Mammary epithelial cell (primary cell): Measurements from ENCODE around the gene PGK2.
"Not testable (repeated sequence)": the region's sequence is repeated elsewhere in the genome, so short reads cannot be mapped to it uniquely, and the experiment has no call there.

Source experiments
- CTCF ChIP-seq, 2 donors: IDR thresholded peaks in 1 of 2; conservative IDR thresholded peaks in 1 of 2; 2 replicates each; pipeline ENCODE4 v1.5.1; 2011 to 2012; ENCODE audit warnings: inconsistent platforms in 2 of 2, low read length in 2 of 2, mild to moderate bottlenecking in 2 of 2, control low read depth in 1 of 2, low read depth in 1 of 2; ENCODE audit not compliant: insufficient read depth in 1 of 2; ENCODE audit errors: extremely low read depth in 1 of 2
- EZH2 ChIP-seq: IDR thresholded peaks from 2 replicates; pipeline ENCODE4 v1.6.1; 2012; ENCODE audit warnings: low read length, inconsistent platforms, borderline replicate concordance

GRCh38 chr6:49796842-49797455 lies 9.9 kb upstream of the PGK2 start:
- TF ChIP-seq CTCF (conservative IDR thresholded peaks at IDR 0.05 in 1 of 2, IDR thresholded peaks at IDR 0.05 in 1 of 2; ENCODE audit: extremely low read depth in 1 of 2, insufficient read depth in 1 of 2, low read depth in 1 of 2, low read length in 2 of 2); EZH2: not testable (repeated sequence)
